Endodermal cell (in vitro differentiated cells): ENCODE results near the gene TTC31. TPM values are rescaled to one million over a fixed set of nuclear protein-coding genes. Genes with fewer than 3 reads are reported as not detected.

Source experiments
- DNase-seq: peaks from one replicate; pipeline ENCODE4 v3.0.0-alpha.2; 2017
- H3K27ac ChIP-seq: 2 replicates; pipeline ENCODE4 v1.5.1; 2013; ENCODE audit warnings: mild to moderate bottlenecking, low read depth, low read length, moderate library complexity
- H3K27me3 ChIP-seq: 2 replicates; pipeline ENCODE4 v1.6.1; 2013; ENCODE audit warnings: mild to moderate bottlenecking, low read length, moderate library complexity; ENCODE audit not compliant: insufficient read depth, control insufficient read depth, poor library complexity, severe bottlenecking
- H3K36me3 ChIP-seq: 2 replicates; pipeline ENCODE4 v1.7.0; 2013; ENCODE audit warnings: mild to moderate bottlenecking, low read length, moderate library complexity; ENCODE audit not compliant: control insufficient read depth, insufficient read depth
- H3K4me1 ChIP-seq: one replicate; pipeline ENCODE4 v1.7.0; 2013; ENCODE audit warnings: low read length; ENCODE audit not compliant: control insufficient read depth, insufficient read depth
- H3K4me3 ChIP-seq: 2 replicates; pipeline ENCODE4 v1.5.1; 2013; ENCODE audit warnings: mild to moderate bottlenecking, low read length, moderate library complexity
- H3K9ac ChIP-seq: 2 replicates; pipeline ENCODE4 v1.6.1; 2013; ENCODE audit warnings: mild to moderate bottlenecking, low read length, moderate library complexity; ENCODE audit not compliant: poor library complexity, severe bottlenecking; ENCODE audit errors: extremely low read depth
- H3K9me3 ChIP-seq: 2 replicates; pipeline ENCODE4 v1.6.1; 2013; ENCODE audit warnings: mild to moderate bottlenecking, low read length, moderate library complexity; ENCODE audit not compliant: control insufficient read depth
- H3K27ac Mint-ChIP-seq: 2 replicates; pipeline ENCODE4 v1.8.0; 2020; ENCODE audit warnings: mixed read lengths
- H3K27me3 Mint-ChIP-seq: 2 replicates; pipeline ENCODE4 v1.8.0; 2021; ENCODE audit warnings: mild to moderate bottlenecking, mixed read lengths; ENCODE audit not compliant: insufficient read depth
- H3K36me3 Mint-ChIP-seq: 2 replicates; pipeline ENCODE4 v1.8.0; 2020; ENCODE audit warnings: low read depth, mixed read lengths
- H3K4me1 Mint-ChIP-seq: 2 replicates; pipeline ENCODE4 v1.8.0; 2020; ENCODE audit warnings: mixed read lengths
- H3K4me3 Mint-ChIP-seq: 2 replicates; pipeline ENCODE4 v1.8.0; 2020; ENCODE audit warnings: mild to moderate bottlenecking, moderate library complexity, mixed read lengths
- H3K9me3 Mint-ChIP-seq: 2 replicates; pipeline ENCODE4 v1.8.0; 2020; ENCODE audit warnings: mild to moderate bottlenecking, mixed read lengths
- CTCF ChIP-seq: fragments of 200-600 bp; sonication (generic); conservative IDR thresholded peaks from 2 replicates; pipeline ENCODE4 v1.5.0; 2021; ENCODE audit warnings: antibody characterized with exemption, mild to moderate bottlenecking
- WGBS, 2 experiments: methylation state at CpG; one replicate each; pipeline versions ENCODE4 v1.1.5 to v1.1.7; 2013; ENCODE audit warnings: missing lambda C conversion rate in 2 of 2, mixed read lengths in 1 of 2; ENCODE audit not compliant: insufficient coverage in 1 of 2, insufficient read length in 1 of 2; 5-methylcytosine and 5-hydroxymethylcytosine counted together
- total RNA-seq, 2 donors: library from RNA; stranded (reverse); fragmentation: NEBNext Ultra II Directional in 1 of 2; extraction: Animal tissue kit (Norgen Biotek cat#: 25700) in 1 of 2; gene quantifications; 2 replicates in 1 of 2; 3 replicates in 1 of 2; pipeline ENCODE4 v1.2.1, GENCODE V29; 2021

Gene TTC31
- total RNA-seq, 2 donors from 2014 or later: 31.5 to 32.4 TPM

GRCh38 chr2:74503506-74504475, 20.9 kb downstream of the TTC31 start:
- Histone ChIP-seq H3K27me3 (peaks cover 71% of the 10 kb centered on the region), H3K9me3 (no peaks in the 10 kb centered on the region), H3K9ac (no peak overlapping the region), H3K27ac (no peak overlapping the region), H3K4me1 (peaks cover 4% of the 10 kb centered on the region), H3K36me3 (peaks cover 11% of the 10 kb centered on the region), H3K4me3 (peak overlapping the region; percentile 76)
- peaks cover 22% of the 10 kb centered on the region for H3K36me3 Mint-ChIP-seq
- 77 to 85% methylated on average over 31 to 45 of the region's 45 CpGs for WGBS, 2 experiments
- peaks cover 40% of the 10 kb centered on the region for H3K4me1 Mint-ChIP-seq
- TF ChIP-seq CTCF: no peak
- H3K9me3 Mint-ChIP-seq: no peaks in the 10 kb centered on the region
- H3K4me3 Mint-ChIP-seq: peak overlapping the region; percentile 68
- DNase-seq: peak; percentile 58
- H3K27me3 Mint-ChIP-seq: peaks cover 74% of the 10 kb centered on the region
- H3K27ac Mint-ChIP-seq: peak overlapping the region; percentile 64

- Histone ChIP-seq H3K27ac (no peak overlapping the region), H3K36me3 (peaks cover 11% of the 10 kb centered on the region), H3K27me3 (peaks cover 64% of the 10 kb centered on the region), H3K9me3 (no peaks in the 10 kb centered on the region), H3K4me1 (peaks cover 4% of the 10 kb centered on the region), H3K4me3 (no peak overlapping the region), H3K9ac (no peak overlapping the region)
- Mint-ChIP-seq H3K4me3 (peak overlapping the region; percentile 68), H3K27ac (no peak overlapping the region), H3K27me3 (peaks cover 67% of the 10 kb centered on the region), H3K9me3 (no peaks in the 10 kb centered on the region), H3K36me3 (peaks cover 22% of the 10 kb centered on the region), H3K4me1 (peaks cover 41% of the 10 kb centered on the region)
- no peak for TF ChIP-seq CTCF
- 93% methylated on average over 3 of the region's 3 CpGs for WGBS, 2 experiments
- no peak for DNase-seq
Measured at GRCh38 chr2:74504591-74504990, 21.7 kb downstream of the TTC31 start.

GRCh38 chr2:74505448-74506246, 22.8 kb downstream of the TTC31 start:
- H3K4me3 ChIP-seq: peak overlapping the region; percentile 66
- no peak overlapping the region for H3K27ac ChIP-seq
- 94 to 97% methylated on average over 6 to 14 of the region's 14 CpGs for WGBS, 2 experiments

More at GRCh38 chr2:74505448-74506246, 22.8 kb downstream of the TTC31 start:
- no peak for DNase-seq
- H3K4me1 ChIP-seq: peaks cover 4% of the 10 kb centered on the region
- peaks cover 11% of the 10 kb centered on the region for H3K36me3 ChIP-seq
- H3K4me3 Mint-ChIP-seq: peak overlapping the region; percentile 96
- no peaks in the 10 kb centered on the region for H3K9me3 ChIP-seq
- peaks cover 67% of the 10 kb centered on the region for H3K27me3 Mint-ChIP-seq
- no peak for TF ChIP-seq CTCF
- H3K27ac Mint-ChIP-seq: no peak overlapping the region
- H3K9ac ChIP-seq: no peak overlapping the region
- H3K27me3 ChIP-seq: peaks cover 64% of the 10 kb centered on the region
- peaks cover 35% of the 10 kb centered on the region for H3K4me1 Mint-ChIP-seq
- H3K9me3 Mint-ChIP-seq: no peaks in the 10 kb centered on the region
- peaks cover 22% of the 10 kb centered on the region for H3K36me3 Mint-ChIP-seq
